NT2/D1 (cell line): ENCODE measurements around the gene SLX4IP.

Source experiments
- DNase-seq: peaks from one replicate; pipeline ENCODE4 v3.0.0-alpha.2; 2011; ENCODE audit warnings: low read depth, low spot score
- H3K27me3 ChIP-seq: 2 replicates; pipeline ENCODE4 v1.6.0; 2011; ENCODE audit warnings: mild to moderate bottlenecking; ENCODE audit not compliant: insufficient read length, insufficient read depth
- H3K36me3 ChIP-seq: 2 replicates; pipeline ENCODE4 v1.6.1; 2011; ENCODE audit warnings: mild to moderate bottlenecking, low read length, mixed read lengths; ENCODE audit not compliant: insufficient read depth, insufficient read length
- H3K4me1 ChIP-seq: 2 replicates; pipeline ENCODE4 v1.5.1; 2011; ENCODE audit not compliant: insufficient read depth, insufficient read length
- H3K4me3 ChIP-seq: 2 replicates; pipeline ENCODE4 v1.5.1; 2011; ENCODE audit warnings: low read depth; ENCODE audit not compliant: insufficient read length
- H3K9ac ChIP-seq: 2 replicates; pipeline ENCODE4 v1.6.0; 2011; ENCODE audit warnings: low read depth; ENCODE audit not compliant: insufficient read length
- H3K9me3 ChIP-seq: 2 replicates; pipeline ENCODE4 v1.5.1; 2011; ENCODE audit warnings: mild to moderate bottlenecking, low read length; ENCODE audit not compliant: insufficient read depth
- SUZ12 ChIP-seq: IDR thresholded peaks from 2 replicates; pipeline ENCODE4 v1.6.1; 2011; ENCODE audit not compliant: insufficient read length, insufficient read depth; ENCODE audit errors: extremely low read depth
- YY1 ChIP-seq: IDR thresholded peaks from 2 replicates; pipeline ENCODE4 v1.6.1; 2011; ENCODE audit not compliant: insufficient read length, insufficient read depth
- ZNF274 ChIP-seq: IDR thresholded peaks from 2 replicates; pipeline ENCODE4 v1.6.1; 2011; ENCODE audit warnings: mild to moderate bottlenecking, low read depth, low read length

The SLX4IP gene

GRCh38 chr20:10561302-10561701 is 126.2 kb downstream of the SLX4IP start:
- H3K9ac ChIP-seq, result no peak overlapping the region
- H3K9me3 ChIP-seq, result no peaks in the 10 kb centered on the region
- H3K4me1 ChIP-seq, result no peaks in the 10 kb centered on the region
- no peaks in the 10 kb centered on the region for H3K27me3 ChIP-seq
- peaks cover 8% of the 10 kb centered on the region for H3K36me3 ChIP-seq
- no peak overlapping the region for H3K4me3 ChIP-seq
- no peak for TF ChIP-seq ZNF274
- TF ChIP-seq SUZ12, result no peak
- TF ChIP-seq YY1, result no peak
- DNase-seq, result no peak

- Histone ChIP-seq H3K9ac (no peak overlapping the region), H3K27me3 (no peaks in the 10 kb centered on the region), H3K4me1 (no peaks in the 10 kb centered on the region), H3K4me3 (no peak overlapping the region), H3K36me3 (peaks cover 14% of the 10 kb centered on the region), H3K9me3 (no peaks in the 10 kb centered on the region)
- no peak for DNase-seq
- TF ChIP-seq SUZ12 (no peak), ZNF274 (no peak), YY1 (no peak)
Observed at GRCh38 chr20:10562899-10563298, 127.8 kb downstream of the SLX4IP start.

- TF ChIP-seq ZNF274, result no peak
- no peak for TF ChIP-seq YY1
- no peak for TF ChIP-seq SUZ12
- Histone ChIP-seq H3K36me3 (peaks cover 14% of the 10 kb centered on the region), H3K9me3 (no peaks in the 10 kb centered on the region), H3K4me1 (no peaks in the 10 kb centered on the region), H3K4me3 (no peak overlapping the region), H3K9ac (no peak overlapping the region), H3K27me3 (no peaks in the 10 kb centered on the region)
- no peak for DNase-seq
Observed at GRCh38 chr20:10563935-10564492, 128.9 kb downstream of the SLX4IP start.

- Histone ChIP-seq H3K27me3 (no peaks in the 10 kb centered on the region), H3K36me3 (peaks cover 14% of the 10 kb centered on the region), H3K9me3 (no peaks in the 10 kb centered on the region), H3K4me1 (no peaks in the 10 kb centered on the region), H3K4me3 (no peak overlapping the region), H3K9ac (no peak overlapping the region)
- no peak for DNase-seq
- TF ChIP-seq SUZ12, result no peak
- TF ChIP-seq ZNF274, result no peak
- TF ChIP-seq YY1, result no peak
Observed at GRCh38 chr20:10565191-10565921, 130.3 kb downstream of the SLX4IP start.

GRCh38 chr20:10565922-10566897 is 131.1 kb downstream of the SLX4IP start:
- no peak for DNase-seq
- no peaks in the 10 kb centered on the region for H3K9me3 ChIP-seq
- TF ChIP-seq YY1 (no peak), SUZ12 (no peak), ZNF274 (no peak)
- H3K4me3 ChIP-seq, result no peak overlapping the region
- no peaks in the 10 kb centered on the region for H3K4me1 ChIP-seq
- H3K9ac ChIP-seq, result no peak overlapping the region
- no peaks in the 10 kb centered on the region for H3K27me3 ChIP-seq
- peaks cover 11% of the 10 kb centered on the region for H3K36me3 ChIP-seq

GRCh38 chr20:10568032-10568431 is 132.9 kb downstream of the SLX4IP start:
- no peak for TF ChIP-seq SUZ12
- TF ChIP-seq ZNF274, result no peak
- TF ChIP-seq YY1, result no peak
- no peaks in the 10 kb centered on the region for H3K4me1 ChIP-seq

More at GRCh38 chr20:10568032-10568431, 132.9 kb downstream of the SLX4IP start:
- Histone ChIP-seq H3K4me3 (no peak overlapping the region), H3K9me3 (no peaks in the 10 kb centered on the region), H3K36me3 (peaks cover 6% of the 10 kb centered on the region), H3K27me3 (no peaks in the 10 kb centered on the region), H3K9ac (no peak overlapping the region)
- DNase-seq, result no peak
